Measurements from ENCODE around the gene PRKCE.
"Not testable (repeated sequence)": the region's sequence is repeated elsewhere in the genome, so short reads cannot be mapped to it uniquely, and the experiment has no call there.

The PRKCE gene

DNA sequence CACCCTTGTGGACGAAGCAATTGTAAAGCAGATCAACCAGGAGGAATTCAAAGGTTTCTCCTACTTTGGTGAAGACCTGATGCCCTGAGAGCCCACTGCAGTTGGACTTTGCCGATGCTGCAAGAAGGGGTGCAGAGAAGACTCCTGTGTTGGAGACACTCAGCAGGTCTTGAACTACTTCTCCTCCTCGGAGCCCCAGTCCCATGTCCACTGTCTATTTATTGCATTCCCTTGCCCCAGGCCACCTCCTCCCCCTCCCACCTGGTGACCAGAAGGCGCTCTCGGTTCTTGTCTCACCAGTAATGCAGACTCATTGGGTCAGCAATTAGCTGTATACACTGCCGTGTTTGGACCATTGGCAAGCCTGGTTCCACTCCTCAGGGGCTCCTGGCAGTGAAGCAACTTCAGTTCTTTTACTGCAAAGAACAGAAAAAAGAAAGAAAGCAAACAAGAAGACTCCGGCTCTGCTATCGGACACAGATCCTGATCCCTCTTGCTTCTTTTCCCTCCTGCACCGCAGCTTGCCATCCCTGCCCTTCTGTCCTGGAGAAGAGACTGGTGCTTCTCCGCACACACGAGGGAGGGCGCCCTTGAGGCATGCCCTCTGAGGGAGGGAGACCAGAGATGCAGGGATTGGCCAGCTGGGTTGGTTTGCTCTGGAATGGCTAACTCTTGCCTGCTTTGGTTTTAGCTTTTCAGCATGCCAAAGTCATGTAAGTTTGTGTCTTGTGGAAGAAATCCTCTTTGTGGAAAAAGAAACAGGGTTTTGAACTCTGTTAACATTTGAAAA, 533.5 kb downstream of the PRKCE start:
- DNase-seq = no peak

- DNase-seq = no peak
Measured at GRCh38 chr2:46187112-46187618, 535.7 kb downstream of the PRKCE start.

GRCh38 chr2:46188041-46188716, 536.7 kb downstream of the PRKCE start:
- DNase-seq = no peak

DNA sequence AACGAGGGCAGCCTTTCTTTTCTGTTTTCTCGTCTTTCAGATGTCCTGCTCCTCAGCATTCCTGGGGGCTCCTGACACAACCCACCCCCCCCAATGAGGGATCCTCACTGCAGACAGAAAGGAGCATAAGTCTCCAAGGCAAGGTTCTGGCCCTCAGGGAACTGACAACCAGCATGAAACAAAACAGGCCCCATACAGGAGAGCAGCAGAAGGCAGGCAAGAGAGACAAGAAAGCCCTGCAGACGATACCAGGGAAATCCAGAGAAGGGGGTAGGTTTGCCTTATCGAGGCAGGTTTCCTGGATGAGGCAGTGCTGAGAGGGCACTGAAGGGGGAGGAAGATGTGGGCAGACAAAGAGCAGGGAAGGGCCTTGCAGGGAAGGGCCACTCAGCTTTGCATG, 541.9 kb downstream of the PRKCE start:
- DNase-seq = no peak

- no peak for DNase-seq
Measured at GRCh38 chr2:46193855-46194254, 542.4 kb downstream of the PRKCE start.

DNA sequence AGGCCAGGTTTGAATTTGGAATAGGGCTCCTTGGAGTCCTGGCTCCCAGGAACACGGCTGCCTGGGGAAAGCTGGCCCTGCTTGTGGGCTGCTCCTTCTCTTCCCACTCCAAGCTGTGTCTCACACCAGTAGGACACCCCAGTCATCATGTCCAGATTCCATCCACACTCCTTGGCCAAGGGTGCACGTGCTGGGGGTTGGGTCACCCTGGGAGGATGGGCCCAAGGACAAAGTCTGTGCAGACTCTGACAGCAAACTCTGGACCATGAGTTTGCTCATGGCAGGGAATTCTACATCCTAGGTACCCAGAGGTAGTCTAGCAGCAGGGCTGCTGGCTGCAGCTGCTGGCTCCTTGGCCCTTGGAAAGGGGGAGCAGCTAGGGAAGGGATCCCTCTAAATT, 543.4 kb downstream of the PRKCE start:
- DNase-seq = no peak

- no peak for DNase-seq
Measured at GRCh38 chr2:46195819-46196218, 544.3 kb downstream of the PRKCE start.

GRCh38 chr2:46196871-46197462, 545.5 kb downstream of the PRKCE start:
- no peak for DNase-seq

- DNase-seq = no peak
Measured at GRCh38 chr2:46197672-46198071, 546.2 kb downstream of the PRKCE start.

GRCh38 chr2:46198164-46198883, 546.8 kb downstream of the PRKCE start:
- no peak for DNase-seq

DNA sequence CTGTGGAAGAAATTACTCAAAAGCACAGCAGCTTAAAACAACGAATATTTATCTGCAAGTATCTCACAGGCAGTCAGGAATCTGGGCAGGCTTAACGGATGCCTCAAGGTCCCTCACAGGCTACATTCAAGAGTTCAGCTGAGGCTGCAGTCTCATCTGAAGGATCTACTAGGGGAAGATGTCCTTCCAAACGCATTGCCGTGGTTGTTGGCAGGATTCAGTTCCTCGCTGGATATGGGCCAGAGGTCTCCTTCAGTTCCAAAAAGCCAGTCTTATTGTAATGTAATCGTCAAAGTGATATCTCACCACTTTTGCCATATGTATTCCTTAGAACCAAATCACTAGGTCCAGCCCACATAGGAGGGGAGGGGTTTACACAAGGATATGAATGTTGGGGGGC, 547.5 kb downstream of the PRKCE start:
- DNase-seq = no peak

DNA sequence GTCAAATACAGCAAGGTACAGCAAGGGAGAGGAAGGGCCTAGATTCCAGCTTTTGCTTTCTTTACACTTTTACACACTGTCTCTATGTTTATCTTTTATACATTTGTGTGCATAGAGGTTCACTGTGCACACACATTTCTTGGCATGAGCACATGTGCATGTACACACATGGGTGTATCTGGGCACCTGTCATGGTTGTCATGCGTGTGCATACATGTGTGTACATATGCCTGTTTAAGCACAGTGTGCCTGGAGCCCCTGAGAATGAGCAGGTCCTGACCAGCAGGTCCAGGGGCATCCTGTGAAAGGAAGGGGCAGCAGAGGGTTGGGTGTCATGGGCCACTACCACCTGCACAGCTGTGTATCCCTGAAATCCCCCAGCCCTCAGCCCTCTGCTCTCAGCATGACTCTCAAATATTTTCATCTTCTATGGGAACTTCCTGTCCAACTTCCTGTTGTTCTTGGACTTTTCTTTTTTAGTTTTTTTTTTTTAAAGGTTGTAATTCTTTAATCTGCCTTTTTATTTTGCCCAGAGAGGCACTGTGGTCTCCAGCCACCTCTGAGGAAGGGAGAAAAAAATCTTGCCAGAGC, 548.7 kb downstream of the PRKCE start:
- DNase-seq = no peak

GRCh38 chr2:46200861-46201605, 549.6 kb downstream of the PRKCE start:
- no peak for DNase-seq

DNA sequence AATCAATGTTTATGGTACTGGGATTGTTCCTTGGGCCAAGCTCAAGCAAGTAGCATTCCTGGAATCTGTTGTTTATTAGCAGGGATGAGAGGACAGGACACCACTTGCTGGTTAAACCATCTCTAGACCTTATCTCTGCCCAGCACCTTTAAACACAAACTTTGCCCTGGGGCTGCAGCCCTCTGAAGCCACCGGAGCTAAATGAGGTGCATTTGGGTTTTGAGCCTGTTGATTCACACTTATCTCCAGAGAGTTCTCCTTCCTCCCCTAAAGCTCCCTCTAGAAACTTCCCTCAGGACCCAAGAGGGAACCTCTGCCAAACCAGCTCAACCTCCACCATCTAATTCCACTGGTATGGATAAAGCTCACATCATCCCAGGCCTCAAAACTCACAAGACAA, 551.0 kb downstream of the PRKCE start:
- DNase-seq = no peak

- no peak for DNase-seq
Measured at GRCh38 chr2:46202987-46203386, 551.5 kb downstream of the PRKCE start.

GRCh38 chr2:46203636-46204035, 552.2 kb downstream of the PRKCE start:
- not testable (repeated sequence) for DNase-seq

- no peak for DNase-seq
Measured at GRCh38 chr2:46207591-46207990, 556.1 kb downstream of the PRKCE start.

- DNase-seq = no peak
Measured at GRCh38 chr2:46208766-46209165, 557.3 kb downstream of the PRKCE start.

DNA sequence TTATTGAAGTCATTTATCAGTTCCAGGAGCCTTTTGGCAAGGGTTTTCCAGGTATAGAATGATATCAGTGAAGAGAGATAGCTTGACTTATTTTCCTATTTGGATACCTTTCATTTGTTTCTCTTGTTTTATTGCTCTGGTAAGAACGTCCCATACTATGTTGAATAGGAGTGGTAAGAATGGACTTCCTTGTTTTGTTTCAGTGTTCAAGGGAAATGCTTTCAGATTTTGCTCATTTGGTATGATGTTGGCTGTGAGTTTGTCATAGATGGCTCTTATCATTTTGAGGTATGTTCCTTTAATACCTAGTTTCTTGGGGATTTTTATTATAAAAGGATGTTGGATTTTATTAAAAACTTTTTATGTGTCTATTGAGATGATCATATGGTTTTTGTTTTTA, 558.6 kb downstream of the PRKCE start:
- no peak for DNase-seq

DNA sequence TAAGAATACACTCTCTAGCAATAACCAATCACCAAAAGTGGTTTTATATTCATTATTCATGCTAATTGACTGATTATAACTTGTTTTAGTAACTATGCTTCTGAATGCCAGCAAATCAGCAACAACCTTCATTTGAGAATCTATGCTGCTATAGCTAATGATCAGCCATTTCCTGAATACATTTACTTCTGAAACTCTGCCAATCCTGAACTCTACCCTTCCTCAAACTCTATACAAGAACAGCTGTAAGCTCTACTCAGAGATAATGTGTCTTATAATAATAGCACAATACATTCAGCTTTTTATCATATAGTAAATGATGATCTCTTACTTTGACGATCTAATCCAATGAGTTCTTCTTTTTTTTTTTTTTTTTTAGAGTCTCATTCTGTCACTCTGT, 560.0 kb downstream of the PRKCE start:
- no peak for DNase-seq

GRCh38 chr2:46213906-46214305, 562.4 kb downstream of the PRKCE start:
- no peak for DNase-seq

DNA sequence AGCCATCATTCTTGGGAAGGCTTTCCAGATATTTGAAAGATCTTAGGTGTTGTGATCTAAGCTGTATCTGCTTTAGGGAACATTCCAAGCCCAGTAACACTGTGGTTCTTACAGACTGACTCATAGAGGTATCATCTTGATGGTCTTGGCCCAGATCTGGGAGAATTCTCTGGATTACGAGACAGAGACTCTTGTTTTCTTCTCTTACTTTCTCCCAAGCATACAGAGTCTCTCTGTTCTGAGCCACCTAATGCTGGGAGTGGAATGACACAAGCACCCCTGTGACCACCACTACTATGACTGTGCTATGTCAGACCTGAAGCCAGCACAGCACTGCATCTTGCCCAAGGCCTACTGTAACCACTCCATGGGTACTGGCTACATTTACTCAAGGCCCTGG, 564.7 kb downstream of the PRKCE start:
- DNase-seq = no peak

All from activated T-cell treated with anti-CD3 and anti-CD28 coated beads, Interleukin-2, amount 50 U/mL, for 1 hour (primary cell).